GM19240 (cell line): ENCODE measurements around the gene LUZP1.
A peak's percentile ranks its signal among the peaks of the same experiment; 100 is the strongest.
"Not testable (repeated sequence)": the region's sequence is repeated elsewhere in the genome, so short reads cannot be mapped to it uniquely, and the experiment has no call there.

Experiments
- DNase-seq: peaks from one replicate; pipeline ENCODE4 v3.0.0; 2011; ENCODE audit warnings: low spot score; ENCODE audit not compliant: insufficient read length

LUZP1 gene

DNA sequence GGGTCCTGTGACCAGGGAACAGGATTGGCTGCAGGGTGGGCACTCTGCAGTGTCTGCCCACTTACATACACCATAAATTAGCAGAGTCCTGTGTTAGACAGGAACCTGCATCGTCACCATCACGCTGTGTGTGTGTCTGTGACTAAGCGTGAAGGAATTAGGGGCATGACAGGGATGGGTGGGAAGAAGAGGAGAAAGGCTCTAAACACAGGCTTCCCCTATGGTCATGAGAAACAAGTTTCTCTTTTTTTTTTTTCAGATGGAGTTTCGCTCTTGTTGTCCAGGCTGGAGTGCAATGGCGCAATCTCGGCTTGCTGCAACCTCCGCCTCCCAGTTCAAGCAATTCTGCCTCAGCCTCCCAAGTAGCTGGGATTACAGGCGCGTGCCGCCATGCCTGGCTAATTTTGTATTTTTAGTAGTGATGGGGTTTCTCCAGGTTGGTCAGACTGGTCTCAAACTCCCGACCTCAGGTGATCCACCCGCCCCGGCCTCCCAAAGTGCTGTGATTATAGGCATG lies 20.3 kb upstream of the LUZP1 start:
- not testable (repeated sequence) for DNase-seq

DNA sequence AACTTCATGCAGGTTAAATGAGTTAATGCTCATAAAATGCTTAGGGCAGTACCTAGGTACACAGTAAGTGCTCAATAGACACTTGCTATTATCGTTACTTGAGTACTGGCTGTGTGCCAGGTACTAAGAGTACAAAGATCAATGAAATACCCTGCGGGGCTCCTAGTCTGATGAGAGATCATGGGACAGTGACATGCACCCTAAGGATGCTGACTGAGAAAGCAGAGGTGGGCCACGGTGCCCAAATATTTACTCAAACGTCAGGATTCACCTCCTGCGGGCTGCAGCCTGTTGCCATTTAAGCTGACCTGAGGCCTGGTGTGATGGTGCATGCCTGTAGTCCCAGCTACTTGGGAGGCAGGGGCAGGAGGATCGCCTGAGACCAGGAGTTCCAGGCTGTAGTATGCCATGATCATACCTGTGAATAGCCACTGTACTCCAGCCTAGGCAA lies 19.8 kb upstream of the LUZP1 start:
- no peak for DNase-seq

DNA sequence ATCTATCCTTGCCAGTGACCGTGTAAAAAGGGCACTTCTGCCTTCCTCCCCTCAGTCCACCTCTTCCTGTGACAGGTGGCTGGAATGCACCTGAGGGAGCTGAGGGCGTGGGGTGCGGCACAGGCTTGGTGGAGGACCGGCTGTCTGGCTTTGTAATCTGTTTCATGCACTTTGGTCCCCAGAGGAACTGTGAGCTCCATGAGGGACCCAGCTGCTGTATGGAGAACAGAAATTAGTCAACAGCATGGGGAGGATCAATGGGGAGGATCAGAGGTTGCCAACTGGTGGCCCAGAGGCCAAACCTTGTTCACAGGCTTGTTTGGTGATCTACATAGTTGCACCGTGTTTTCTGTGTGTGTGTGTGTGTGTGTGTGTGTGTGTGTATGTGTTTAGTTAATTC lies 19.0 kb upstream of the LUZP1 start:
- DNase-seq: no peak

DNA sequence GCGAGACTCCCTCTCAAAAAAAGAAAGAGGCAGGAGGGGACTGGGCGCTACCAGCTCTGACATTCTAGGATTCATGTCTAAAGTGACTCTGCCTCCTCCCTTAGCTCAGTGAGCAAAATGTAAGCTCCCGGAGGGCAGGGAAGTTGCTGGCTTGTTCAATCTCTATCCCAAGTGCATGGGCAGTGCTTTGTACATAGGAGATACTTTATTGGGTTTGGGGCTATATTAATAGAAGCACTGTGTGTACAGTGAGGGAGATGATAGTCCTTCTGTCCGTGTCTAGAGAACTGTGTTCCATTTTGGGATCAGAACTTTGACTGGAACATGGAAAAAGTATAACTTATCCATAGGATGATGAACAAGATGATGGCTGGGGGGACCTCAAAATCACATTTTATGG lies 16.7 kb upstream of the LUZP1 start:
- no peak for DNase-seq

DNA sequence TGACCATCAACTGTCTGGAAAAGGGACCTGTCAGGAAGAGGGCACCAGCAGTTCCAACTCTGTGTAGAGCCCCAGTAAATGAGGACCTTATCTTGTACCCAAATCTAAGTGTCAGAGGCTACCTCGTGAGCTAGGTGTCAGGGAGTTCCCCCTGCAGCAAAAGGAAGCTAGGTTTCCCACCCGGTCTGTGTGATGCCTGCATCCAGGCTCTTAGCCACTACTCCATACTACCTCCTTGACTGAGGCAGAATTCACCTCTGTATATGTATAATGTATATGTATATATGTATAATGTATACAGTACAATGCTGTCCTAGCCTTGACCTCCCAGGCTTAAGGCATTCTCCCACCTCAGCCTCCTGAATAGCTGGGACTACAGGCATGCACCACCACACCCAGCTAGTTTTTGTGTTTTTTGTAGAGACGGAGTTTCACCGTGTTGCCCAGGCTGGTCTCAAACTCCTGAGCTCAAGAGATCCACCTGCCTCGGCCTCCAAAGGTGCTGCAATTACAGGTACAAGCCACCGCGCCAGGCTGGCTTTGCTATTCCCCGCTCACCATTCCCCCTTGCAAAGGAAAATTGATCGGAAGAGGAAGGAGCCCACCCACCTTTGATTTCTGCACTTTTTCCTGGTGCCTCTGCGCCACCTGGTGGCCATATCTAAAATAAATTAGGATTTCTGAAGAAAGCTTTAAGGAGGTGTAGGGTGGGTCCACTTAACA lies 15.7 kb upstream of the LUZP1 start:
- DNase-seq: no peak

DNA sequence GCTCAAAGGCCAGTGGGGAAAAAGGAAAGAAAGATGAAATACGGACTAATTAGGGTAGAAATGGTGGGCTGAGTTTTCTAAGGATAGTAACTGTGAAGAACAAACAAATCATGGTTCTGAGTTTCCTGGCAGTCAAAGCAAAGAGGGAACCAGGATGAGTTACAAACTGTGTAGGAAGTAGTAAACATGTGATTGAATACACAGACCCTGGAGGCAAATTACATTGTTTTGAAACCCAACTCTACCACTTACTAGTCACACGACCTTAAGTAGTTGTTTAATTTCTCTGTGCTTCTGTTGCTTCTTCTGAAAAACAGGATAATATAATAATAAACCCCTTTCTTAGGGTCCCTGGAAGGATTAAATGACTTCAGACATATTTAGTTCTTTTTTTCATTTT lies 11.2 kb upstream of the LUZP1 start:
- DNase-seq: no peak

DNA sequence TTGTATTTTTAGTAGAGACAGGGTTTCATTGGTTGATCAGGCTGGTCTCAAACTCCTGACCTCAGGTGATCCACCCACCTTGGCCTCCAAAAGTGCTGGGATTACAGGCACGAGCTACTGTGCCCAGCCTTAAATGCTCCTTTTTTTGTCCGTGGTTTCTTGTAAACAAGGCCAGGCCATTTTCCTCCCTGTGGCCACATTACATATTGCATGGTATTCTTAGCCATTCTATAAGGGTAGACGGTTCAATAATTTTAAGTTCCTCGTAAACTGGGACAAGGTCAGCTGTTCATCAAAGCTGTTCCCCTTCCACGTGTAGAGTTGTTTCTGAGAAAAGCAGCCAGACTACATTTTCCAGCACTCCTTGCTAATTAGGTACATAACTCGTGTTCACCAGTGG lies 10.3 kb upstream of the LUZP1 start:
- no peak for DNase-seq

DNA sequence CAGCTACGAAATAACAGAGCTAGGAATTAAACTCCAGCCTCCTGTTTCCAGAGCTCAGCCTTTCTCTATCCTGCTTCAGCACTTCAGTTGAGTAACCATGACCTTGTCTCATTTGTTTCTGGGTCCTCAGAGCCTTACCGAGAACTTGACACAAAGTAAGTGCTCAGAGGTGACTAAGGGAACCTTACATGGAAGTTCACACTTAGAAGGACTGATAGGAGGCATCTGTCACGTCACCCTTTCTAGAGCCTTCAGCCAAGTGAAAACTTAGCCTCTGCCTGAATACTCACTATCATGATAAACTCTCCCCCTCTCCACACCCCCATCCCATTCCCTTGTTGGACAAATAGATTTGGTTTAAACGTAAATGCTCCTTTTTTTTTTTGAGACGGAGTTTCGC lies 9.8 kb upstream of the LUZP1 start:
- no peak for DNase-seq

DNA sequence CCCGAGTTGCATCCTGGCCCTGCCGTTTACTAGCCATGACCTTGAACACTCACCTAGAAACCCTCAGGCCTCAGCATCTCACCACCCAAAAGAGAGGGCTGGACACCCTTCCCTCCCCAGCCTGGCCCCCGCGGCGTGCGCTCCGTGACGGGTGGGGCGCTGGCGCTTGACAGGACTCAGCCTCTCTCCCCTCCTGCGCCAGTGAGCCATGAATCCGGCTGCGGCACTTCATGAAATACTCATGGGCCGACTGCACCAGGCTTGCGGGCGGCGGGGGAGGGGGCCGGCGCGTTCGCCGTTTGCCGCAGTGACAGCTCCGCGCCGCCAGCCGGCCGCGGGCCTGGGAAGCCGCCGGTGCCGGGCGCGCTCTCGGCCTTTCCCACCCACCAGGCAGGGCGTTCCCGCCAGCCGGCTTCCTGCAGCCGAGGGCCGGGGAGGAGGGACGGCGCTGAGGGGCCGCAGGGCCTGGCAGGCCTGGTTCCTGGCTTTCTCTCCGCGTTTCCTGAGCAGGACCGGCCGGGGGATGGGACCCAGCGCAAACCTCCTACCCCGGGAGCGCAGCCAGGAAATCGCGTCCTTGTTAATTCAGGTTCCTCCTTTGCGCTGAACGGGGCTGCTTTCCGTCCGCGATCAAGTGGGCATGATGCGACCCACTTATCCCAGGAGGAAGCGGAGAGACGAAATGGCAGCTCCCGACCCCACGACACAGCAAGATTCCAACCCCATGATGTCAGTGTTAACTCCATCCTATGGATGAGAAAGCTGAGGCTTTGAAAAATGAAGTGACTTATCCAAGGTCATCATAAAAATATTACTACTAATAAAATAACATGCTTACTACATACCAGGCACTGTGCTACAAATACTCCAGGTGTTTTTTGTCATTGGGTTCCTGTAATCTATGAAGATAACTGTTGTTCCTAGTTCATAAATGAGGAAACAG lies 9.1 kb upstream of the LUZP1 start:
- peak; percentile 55 for DNase-seq

DNA sequence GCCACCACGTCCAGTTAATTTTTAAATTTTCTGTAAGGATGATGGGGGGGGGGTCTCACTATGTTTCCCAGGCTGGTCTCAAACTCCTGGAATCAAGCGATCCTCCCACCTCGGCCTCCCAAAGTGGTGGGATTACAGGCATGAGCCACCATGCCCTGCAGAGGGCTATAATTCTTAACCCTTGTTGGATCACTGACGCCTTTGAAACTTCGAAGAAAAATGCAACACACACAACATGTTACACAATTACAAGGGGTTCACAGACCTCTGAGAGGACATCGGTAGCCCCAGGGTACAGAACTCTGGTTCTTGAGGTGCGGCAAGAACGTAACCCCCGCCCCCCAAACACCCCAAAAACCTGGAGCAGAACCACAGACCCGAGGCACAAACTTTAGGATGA lies 8.4 kb upstream of the LUZP1 start:
- DNase-seq: no peak

DNA sequence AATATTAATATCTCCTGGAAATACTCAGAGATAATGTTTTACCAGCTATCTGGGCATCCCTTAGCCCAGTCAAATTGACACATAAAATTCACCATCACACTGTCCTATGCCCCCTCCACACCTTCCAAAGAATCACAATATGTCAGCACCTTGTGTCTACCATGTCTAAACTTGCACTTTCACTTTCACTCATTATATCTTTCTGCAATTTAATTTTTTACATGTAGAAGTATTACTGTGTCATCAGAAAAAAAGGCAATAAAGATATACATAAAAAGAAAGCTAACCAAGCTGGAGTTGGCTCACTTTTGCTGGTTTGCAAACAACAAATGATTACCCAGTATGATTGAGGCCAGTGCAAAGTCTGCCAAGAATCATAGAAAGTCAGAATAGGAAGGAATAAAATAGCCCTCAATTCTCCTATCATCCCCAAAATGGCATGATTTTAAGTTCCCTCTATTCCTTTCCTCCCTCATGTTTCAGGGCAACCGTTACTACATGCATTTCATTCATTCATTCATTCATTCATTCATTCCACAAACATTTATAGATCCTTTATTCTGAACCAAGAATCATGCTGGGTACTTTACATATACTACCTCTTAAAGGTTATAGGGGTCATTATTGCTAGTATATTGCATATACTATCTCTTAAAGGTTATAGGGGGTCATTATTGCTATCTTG lies 5.9 kb upstream of the LUZP1 start:
- no peak for DNase-seq

DNA sequence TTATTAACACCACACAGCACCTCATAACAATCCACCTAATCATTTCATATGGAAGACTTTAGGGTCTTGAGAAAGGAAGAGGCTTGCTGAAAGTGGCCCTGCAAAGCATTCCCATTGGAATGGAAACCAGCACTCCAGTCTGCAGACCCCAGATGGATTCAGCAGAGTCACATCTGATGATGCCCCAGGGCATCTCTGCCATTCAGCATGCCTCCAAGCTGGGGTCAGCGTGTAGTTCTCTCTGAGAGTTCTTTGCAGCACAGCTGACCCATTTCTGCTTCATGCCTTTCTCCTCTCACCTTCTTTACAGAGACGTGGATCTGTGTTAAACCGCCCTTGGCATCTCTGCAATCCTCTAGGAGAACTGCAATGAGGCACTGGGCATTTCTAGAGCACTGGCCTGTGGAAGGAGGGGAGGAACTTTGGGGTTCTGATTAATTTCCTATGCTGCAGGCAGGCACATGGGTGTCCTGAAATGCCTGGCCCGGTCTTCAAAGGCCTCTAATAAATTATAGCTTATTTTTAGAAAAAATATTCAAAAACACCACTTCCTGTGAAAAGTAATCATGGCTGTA lies 2.6 kb upstream of the LUZP1 start:
- no peak for DNase-seq

DNA sequence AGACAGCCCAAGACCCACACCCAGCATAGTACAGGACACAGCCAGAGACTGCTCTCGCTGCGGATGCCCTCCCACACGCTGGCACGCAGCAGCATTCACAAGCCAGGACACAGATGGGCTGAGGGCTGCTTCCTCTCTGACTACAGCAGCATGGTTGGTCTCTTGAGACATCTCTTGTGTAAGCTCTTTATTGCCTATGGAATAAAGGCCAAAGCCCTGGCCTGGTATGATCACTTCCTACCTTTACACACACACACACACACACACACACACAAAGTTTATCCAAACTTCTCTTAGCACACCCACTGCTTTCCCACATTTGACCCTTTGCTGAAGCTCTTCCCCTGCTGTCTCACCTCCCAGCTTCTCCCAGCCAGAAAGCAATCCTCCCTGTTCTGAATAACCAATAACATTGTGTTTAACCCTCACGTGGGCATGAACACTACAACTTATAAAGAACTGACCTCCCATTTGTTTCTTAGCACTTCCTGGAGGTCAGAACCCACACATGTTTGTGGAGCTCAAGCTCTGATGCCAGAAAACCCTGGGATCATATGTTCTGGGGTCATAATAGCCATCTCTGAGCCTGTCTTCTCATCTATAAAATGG lies 1.2 kb upstream of the LUZP1 start:
- no peak for DNase-seq

DNA sequence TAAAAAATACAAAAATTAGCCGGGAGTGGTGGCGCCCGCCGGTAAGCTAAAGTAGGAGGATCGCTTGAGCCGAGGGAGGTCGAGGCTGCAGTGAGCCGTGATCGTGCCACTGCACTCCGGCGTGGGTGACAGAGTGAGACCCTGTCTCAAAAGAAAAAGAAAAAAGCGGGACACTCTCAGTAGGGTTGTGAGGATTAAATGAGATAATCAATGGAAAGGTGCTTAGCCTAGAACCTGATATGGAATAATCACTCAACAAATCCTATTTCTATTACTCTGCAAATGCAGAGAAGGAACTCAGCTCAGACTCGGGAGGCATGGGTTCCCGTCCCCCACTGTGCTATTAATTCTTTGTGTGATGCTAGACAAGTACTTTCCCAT lies 529 bp upstream of the LUZP1 start:
- DNase-seq: no peak

DNA sequence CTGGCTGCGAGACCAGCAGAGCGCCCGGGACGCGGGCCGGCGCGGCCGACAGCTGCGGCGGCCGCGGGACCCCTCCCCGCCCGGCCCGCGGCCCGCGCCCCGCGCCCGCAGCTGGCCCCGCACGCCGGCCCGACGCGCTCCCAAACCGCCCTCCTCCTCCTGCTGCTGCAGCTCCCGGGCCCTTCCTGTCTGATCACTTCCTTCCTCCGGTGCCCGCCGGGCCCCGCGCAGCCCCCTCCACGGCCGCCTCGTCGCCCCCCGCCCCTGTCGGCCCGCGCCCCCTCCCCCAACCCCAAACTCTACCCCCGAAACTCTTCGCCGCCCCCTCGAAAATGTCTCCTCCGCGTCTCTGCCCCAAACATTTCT lies 594 bp downstream of the LUZP1 start:
- no peak for DNase-seq

DNA sequence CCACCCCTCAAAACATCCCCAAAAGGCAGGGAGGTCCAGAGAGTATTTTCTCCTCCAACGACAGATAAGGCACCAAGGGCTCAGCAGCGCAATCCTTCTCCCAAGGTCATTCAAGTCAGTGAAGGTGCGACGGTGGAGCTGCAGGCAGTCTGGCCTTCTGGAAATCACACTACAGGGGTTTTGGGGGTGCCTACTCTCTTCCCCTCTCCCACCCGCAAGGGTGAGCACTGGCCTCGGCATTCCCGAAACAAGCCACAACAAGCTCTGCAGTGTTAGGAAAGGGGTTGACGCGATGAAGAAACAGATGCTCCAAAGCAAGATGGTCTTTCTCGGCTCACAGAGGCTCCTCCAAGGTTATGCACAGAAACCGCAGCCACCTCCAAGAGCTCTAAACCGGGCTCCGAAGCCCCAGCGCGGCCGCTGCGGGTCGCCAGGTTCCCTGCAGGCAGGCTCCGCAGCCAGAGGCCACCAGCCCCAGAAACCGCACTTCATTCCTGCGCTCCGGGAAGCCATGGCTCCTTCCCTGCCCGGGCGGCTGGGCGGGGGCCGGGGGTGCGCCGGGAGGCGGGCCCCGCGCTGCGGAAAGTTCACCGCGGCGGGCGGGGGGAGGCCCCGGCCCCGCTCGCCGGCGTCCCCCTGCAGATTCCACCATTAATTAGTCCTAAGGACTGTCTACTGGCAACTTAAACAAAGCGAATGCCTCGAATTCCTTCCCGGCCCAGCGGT lies 1.1 kb downstream of the LUZP1 start:
- peak; percentile 47 for DNase-seq

DNA sequence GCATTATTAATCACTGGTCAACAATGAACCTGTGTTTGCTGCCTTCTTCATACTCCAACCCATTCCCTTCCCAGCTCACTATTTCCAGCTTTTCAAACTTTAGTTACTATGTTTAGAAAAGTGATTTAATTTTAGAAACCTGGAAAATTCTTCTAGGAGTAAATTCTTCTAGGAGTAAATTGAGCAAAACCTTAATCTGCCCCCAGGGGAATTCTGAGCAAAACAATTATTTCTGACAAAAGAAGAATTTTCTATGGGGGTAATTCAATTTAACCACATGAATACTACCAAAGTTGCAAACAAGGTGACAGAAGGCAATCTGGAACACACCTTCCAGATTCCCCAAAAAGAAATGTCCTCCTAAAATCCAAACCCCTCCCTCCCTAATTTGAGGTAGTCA lies 1.8 kb downstream of the LUZP1 start:
- DNase-seq: no peak

DNA sequence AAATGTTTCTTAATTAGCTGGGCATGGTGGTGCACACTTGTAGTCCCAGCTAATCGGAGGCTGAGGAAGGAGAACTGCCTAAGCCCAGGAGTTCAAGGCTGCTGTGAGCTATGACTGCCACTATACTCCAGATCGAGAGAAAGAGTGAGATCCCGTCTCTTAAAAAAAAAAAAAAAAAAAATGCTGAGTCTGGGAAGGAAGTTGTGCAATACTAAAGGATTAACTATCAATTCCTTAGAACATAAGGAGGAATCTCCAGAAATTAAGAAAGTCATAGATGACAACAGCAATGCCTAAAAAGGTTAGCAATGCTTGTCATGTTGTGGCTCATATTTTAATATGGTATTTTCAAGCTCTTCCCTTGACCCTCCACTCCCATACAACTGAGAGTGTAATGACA lies 5.3 kb downstream of the LUZP1 start:
- no peak for DNase-seq

DNA sequence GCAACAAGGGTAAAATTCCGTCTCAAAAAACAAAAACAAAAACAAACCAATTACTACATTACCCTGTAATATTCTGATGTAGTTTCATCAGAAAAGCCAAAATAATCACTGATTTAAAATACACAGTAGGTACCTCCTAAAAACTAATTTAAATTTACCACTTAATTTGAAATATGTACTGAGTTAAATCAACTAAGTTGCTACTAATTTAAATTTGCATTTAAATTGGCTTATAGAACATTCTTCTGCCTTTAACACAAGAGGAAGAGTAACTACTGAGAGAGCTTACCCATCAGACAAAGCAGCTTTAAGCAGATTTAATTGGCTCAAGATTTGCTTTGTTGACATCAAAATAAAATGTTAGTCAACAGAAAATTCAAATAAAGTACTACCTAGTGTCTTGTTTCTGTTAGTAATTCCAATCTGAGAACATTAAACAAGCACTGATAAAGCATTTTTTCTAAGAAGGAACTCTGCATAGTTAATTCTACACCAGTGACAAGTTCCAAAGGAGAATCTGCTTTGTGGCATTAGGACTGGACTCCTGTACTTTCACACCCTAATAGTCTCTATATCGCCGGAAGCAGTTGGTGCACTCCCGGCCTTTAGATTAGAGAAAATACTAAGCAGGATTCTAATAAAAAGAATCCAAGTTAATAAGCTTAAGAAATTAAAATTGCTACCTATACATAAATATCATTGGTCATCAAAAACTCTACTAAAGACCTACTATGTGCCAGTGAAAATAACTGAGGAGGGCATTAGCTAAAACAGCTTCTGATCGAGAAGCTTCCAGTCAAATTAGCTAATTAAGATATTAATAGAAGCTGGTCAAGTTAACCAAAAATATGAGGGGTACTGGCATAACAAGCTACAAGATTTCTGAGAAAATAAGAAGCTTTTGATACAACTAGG lies 8.4 kb downstream of the LUZP1 start:
- no peak for DNase-seq
